Neuronal stem cell (in vitro differentiated cells): ENCODE results near the gene TMEM234.

Source experiments
- DNase-seq: peaks from one replicate; pipeline ENCODE4 v3.0.0-alpha.2; 2013; ENCODE audit warnings: low spot score
- H2AFZ ChIP-seq: one replicate; pipeline ENCODE4 v1.6.1; 2013; ENCODE audit warnings: mild to moderate bottlenecking, low read length, inconsistent platforms
- H2AK5ac ChIP-seq: 2 replicates; pipeline ENCODE4 v1.6.1; 2013; ENCODE audit warnings: low read depth, mild to moderate bottlenecking, inconsistent platforms, low read length, moderate library complexity, mixed read lengths
- H2BK120ac ChIP-seq: 2 replicates; pipeline ENCODE4 v1.6.1; 2013; ENCODE audit warnings: low read depth, mild to moderate bottlenecking, inconsistent platforms, low read length, moderate library complexity, mixed read lengths
- H2BK12ac ChIP-seq: one replicate; pipeline ENCODE4 v1.6.1; 2013; ENCODE audit warnings: low read length, inconsistent platforms
- H2BK15ac ChIP-seq: 2 replicates; pipeline ENCODE4 v1.6.1; 2013; ENCODE audit warnings: mild to moderate bottlenecking, low read length, inconsistent platforms, mixed read lengths
- H2BK5ac ChIP-seq: one replicate; pipeline ENCODE4 v1.6.1; 2013; ENCODE audit warnings: inconsistent platforms, mild to moderate bottlenecking, low read length, moderate library complexity
- H3K14ac ChIP-seq: one replicate; pipeline ENCODE4 v1.6.1; 2013; ENCODE audit warnings: low read length, inconsistent platforms
- H3K18ac ChIP-seq: 2 replicates; pipeline ENCODE4 v1.6.1; 2013; ENCODE audit warnings: low read length, inconsistent platforms
- H3K23ac ChIP-seq: 2 replicates; pipeline ENCODE4 v1.6.1; 2013; ENCODE audit warnings: low read depth, mild to moderate bottlenecking, mixed read lengths, low read length, inconsistent platforms; ENCODE audit not compliant: poor library complexity
- H3K27ac ChIP-seq: replicated peaks from 3 replicates; pipeline ENCODE4 v1.5.1; 2013; ENCODE audit warnings: low read length, inconsistent platforms
- H3K27me3 ChIP-seq, 3 experiments: 2 replicates each; pipeline ENCODE4 v1.6.1; 2013; ENCODE audit warnings: low read length in 3 of 3, mild to moderate bottlenecking in 2 of 3, inconsistent platforms in 1 of 3, low read depth in 1 of 3, mixed read lengths in 1 of 3, moderate library complexity in 1 of 3; ENCODE audit not compliant: control insufficient read depth in 3 of 3, insufficient read depth in 3 of 3
- H3K36me3 ChIP-seq, 2 donors: replicated peaks in 1 of 2; 2 replicates each; pipeline ENCODE4 v1.6.1; 2013; ENCODE audit warnings: low read length in 2 of 2; ENCODE audit not compliant: control insufficient read depth in 2 of 2, insufficient read depth in 2 of 2
- H3K4ac ChIP-seq: 2 replicates; pipeline ENCODE4 v1.6.1; 2013; ENCODE audit warnings: inconsistent platforms, mild to moderate bottlenecking, low read length, moderate library complexity
- H3K4me1 ChIP-seq, 2 donors: 1 replicate in 1 of 2; 2 replicates in 1 of 2; pipeline ENCODE4 v1.6.1; 2013; ENCODE audit warnings: low read length in 2 of 2, low read depth in 1 of 2; ENCODE audit not compliant: control insufficient read depth in 2 of 2, insufficient read depth in 1 of 2
- H3K4me2 ChIP-seq: one replicate; pipeline ENCODE4 v1.6.1; 2013; ENCODE audit warnings: mild to moderate bottlenecking, low read length, inconsistent platforms; ENCODE audit not compliant: insufficient read depth, poor library complexity, severe bottlenecking
- H3K4me3 ChIP-seq, 2 donors: 2 replicates each; pipeline ENCODE4 v1.5.1; 2013; ENCODE audit warnings: low read length in 2 of 2, mild to moderate bottlenecking in 2 of 2, inconsistent platforms in 1 of 2, moderate library complexity in 1 of 2
- H3K79me1 ChIP-seq: one replicate; pipeline ENCODE4 v1.6.1; 2013; ENCODE audit warnings: low read depth, mild to moderate bottlenecking, inconsistent platforms, low read length, moderate library complexity
- H3K9ac ChIP-seq: one replicate; pipeline ENCODE4 v1.6.1; 2013; ENCODE audit warnings: mild to moderate bottlenecking, low read depth, low read length, inconsistent platforms; ENCODE audit not compliant: poor library complexity
- H3K9me3 ChIP-seq, 2 donors: replicated peaks in 1 of 2; 2 replicates each; pipeline versions ENCODE3 to v1.6.1; 2013; ENCODE audit warnings: low read length in 2 of 2, mild to moderate bottlenecking in 2 of 2, inconsistent platforms in 1 of 2, low read depth in 1 of 2, mixed read lengths in 1 of 2, moderate library complexity in 1 of 2; ENCODE audit not compliant: control insufficient read depth in 2 of 2, insufficient read depth in 1 of 2
- H4K8ac ChIP-seq: one replicate; pipeline ENCODE4 v1.6.1; 2013; ENCODE audit warnings: low read depth, mild to moderate bottlenecking, inconsistent platforms, low read length, moderate library complexity
- H4K91ac ChIP-seq: one replicate; pipeline ENCODE4 v1.6.1; 2013; ENCODE audit warnings: low read length, low read depth, mild to moderate bottlenecking, inconsistent platforms; ENCODE audit not compliant: poor library complexity
- WGBS, 2 donors: extraction: QIAGEN DNeasy Blood & Tissue Kit; methylation state at CpG; one replicate each; pipeline ENCODE4 v1.1.7; 2013; ENCODE audit warnings: missing lambda C conversion rate in 2 of 2, mixed read lengths in 1 of 2; ENCODE audit not compliant: insufficient read length in 2 of 2, insufficient replicate concordance in 1 of 2; ENCODE audit errors: extremely low coverage in 2 of 2; 5-methylcytosine and 5-hydroxymethylcytosine counted together

Gene TMEM234

DNA sequence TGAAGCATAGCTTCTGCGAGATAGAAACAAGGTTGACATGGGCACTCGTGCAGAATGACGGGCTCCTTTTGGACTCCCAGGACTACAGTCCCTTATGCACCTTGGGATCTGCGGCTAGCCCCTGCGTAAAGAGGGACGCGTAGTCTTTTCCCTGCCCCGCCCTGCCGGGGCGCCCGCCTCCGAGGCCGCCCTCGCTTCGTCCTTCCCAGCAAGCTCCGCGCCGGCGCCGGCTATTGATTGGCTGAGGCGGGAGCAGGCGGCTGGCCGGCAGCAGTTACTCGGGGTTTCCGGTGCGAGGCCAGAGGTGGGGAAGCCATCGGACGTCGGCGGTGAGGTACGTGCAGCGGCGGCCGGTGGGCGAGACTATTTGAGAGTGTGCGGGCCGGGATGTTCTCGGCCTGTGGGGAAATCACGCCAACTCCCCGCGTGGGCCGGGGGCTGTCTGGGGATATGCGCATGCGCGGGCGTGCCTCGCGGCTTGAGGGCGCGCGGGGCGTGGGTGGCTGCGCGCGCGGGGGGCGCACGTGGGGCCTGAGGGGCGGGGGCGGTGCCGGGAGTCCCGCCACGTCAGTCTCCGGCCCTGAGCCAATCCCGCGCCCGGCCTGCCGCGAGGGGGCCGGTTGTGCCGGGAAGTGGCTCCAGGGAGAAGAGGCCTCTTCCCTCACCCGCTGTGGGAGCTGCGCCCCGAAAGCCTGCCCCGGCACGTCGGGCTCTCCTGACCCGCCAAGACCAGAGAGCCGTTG lies 42.5 kb downstream of the TMEM234 start, which contains the start of gene TXLNA:
Gene TXLNA, plus strand, starts transcription at position 233 of the 743 bp plus-strand sequence. CDS start 671 bp downstream, outside the sequence.
- H2BK12ac ChIP-seq, result no peak within 1 kb of the TSS
- peak; percentile 81 for DNase-seq
- no peaks in the 10 kb centered on the region for H3K9me3 ChIP-seq
- H3K4ac ChIP-seq, result no peak within 1 kb of the TSS
- peak within 1 kb of the TSS; percentile 93 for H3K27ac ChIP-seq
- H3K4me1 ChIP-seq, result peaks cover 11 to 15% of the 10 kb centered on the region in 2 donors
- H2AK5ac ChIP-seq, result peak within 1 kb of the TSS; percentile 87
- H2BK5ac ChIP-seq, result peak within 1 kb of the TSS; percentile 77
- H2BK15ac ChIP-seq, result peak within 1 kb of the TSS; percentile 84
- peaks cover 18 to 48% of the 10 kb centered on the region in 2 donors for H3K36me3 ChIP-seq
- H3K4me2 ChIP-seq, result peak within 1 kb of the TSS; percentile 100
- H3K79me1 ChIP-seq, result peaks cover 11% of the 10 kb centered on the region
- H3K4me3 ChIP-seq, result peak within 1 kb of the TSS; percentile 71 to 77
- H4K91ac ChIP-seq, result no peak within 1 kb of the TSS
- peak within 1 kb of the TSS; percentile 94 for H2AFZ ChIP-seq
- peak within 1 kb of the TSS; percentile 99 for H3K23ac ChIP-seq
- no peak within 1 kb of the TSS for H4K8ac ChIP-seq
- H2BK120ac ChIP-seq, result no peak within 1 kb of the TSS
- peak within 1 kb of the TSS; percentile 99 for H3K18ac ChIP-seq
- peak within 1 kb of the TSS; percentile 75 for H3K14ac ChIP-seq
- H3K27me3 ChIP-seq, result no peaks in the 10 kb centered on the region
- peak within 1 kb of the TSS; percentile 83 for H3K9ac ChIP-seq
- WGBS, 2 donors, result no CpG with 5 or more reads among the region's 79 CpGs

DNA sequence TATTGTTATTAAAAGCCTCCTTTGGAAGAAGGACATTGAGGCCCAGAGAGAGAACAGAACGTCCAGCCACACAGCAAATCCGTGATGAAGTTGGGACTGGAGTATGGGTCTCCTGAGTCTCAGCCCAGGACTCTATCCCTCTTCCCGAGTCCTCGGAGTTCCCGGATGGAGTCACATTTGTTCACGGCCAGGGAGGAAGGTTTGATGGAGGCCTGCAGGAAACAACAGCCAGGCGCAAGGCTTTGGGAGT lies 43.0 kb downstream of the TMEM234 start:
- Histone ChIP-seq H2AK5ac (no peak overlapping the region), H2BK12ac (no peak overlapping the region), H3K14ac (no peak overlapping the region), H3K23ac (peak overlapping the region; percentile 99), H3K27me3 (no peaks in the 10 kb centered on the region), H4K8ac (no peak overlapping the region), H2BK15ac (no peak overlapping the region), H2AFZ (peak overlapping the region; percentile 94), H3K79me1 (peaks cover 11% of the 10 kb centered on the region), H3K9ac (no peak overlapping the region), H3K36me3 (peaks cover 13 to 48% of the 10 kb centered on the region in 2 donors), H3K27ac (peak overlapping the region; percentile 74), H4K91ac (no peak overlapping the region), H3K9me3 (no peaks in the 10 kb centered on the region), H3K4me2 (peak overlapping the region; percentile 100), H2BK5ac (peak overlapping the region; percentile 77), H3K18ac (peak overlapping the region; percentile 62), H3K4me3 (peak overlapping the region in 1 of 2 donors; percentile 71), H3K4ac (no peak overlapping the region), H2BK120ac (no peak overlapping the region), H3K4me1 (peaks cover 11 to 15% of the 10 kb centered on the region in 2 donors)
- DNase-seq, result no peak
- WGBS, 2 donors, result no CpG with 5 or more reads among the region's 7 CpGs

DNA sequence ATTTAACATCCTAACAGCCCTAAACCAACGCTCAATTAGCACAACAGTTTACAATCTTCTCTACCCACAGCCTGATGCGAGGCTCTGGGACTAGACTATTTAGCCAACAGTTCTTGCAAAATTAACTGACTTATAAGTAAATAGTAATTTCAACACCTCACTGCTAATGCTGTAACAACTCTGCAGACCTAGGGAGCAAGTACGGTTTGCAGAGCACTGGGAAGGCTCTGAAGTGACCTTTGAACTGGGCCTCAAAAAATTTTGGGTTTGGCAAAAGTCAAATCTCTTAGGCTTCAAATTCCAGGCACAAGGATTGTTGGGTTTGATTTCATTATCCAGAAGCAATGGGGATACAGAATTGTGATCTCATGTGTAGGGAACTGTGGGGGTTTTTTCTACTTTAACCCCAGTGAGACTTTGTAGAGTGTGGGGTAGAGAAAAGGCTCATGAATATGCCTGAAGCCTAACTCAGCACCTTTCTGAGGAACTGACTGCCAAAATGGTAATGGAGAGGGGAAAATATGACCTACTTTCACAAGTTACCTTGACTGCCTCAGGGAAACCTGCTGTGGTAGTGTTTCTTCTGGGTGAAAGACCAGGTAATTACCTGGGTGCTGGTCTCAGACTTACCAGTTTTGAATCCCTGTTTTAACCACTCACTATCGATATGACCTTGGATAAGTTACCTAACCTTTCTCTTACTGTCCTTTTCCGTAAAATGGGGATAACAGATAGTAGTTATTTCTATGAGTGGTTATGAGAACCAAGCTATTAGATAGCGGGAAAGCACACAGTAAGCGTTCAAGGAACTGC lies 43.6 kb downstream of the TMEM234 start:
- Histone ChIP-seq H3K14ac (no peak overlapping the region), H2BK15ac (no peak overlapping the region), H3K4me3 (peak overlapping the region in 1 of 2 donors; percentile 71), H3K23ac (no peak overlapping the region), H3K4me1 (peaks cover 11 to 15% of the 10 kb centered on the region in 2 donors), H3K36me3 (peaks cover 10 to 48% of the 10 kb centered on the region in 2 donors), H3K27ac (peak overlapping the region; percentile 74), H2BK120ac (no peak overlapping the region), H4K8ac (no peak overlapping the region), H2BK5ac (no peak overlapping the region), H3K9ac (no peak overlapping the region), H3K79me1 (peaks cover 11% of the 10 kb centered on the region), H3K4ac (no peak overlapping the region), H2BK12ac (no peak overlapping the region), H3K4me2 (no peak overlapping the region), H3K27me3 (no peaks in the 10 kb centered on the region), H3K9me3 (no peaks in the 10 kb centered on the region), H4K91ac (no peak overlapping the region), H2AK5ac (no peak overlapping the region), H2AFZ (peak overlapping the region; percentile 94), H3K18ac (no peak overlapping the region)
- DNase-seq, result no peak
- WGBS, 2 donors, result no CpG with 5 or more reads among the region's 7 CpGs

DNA sequence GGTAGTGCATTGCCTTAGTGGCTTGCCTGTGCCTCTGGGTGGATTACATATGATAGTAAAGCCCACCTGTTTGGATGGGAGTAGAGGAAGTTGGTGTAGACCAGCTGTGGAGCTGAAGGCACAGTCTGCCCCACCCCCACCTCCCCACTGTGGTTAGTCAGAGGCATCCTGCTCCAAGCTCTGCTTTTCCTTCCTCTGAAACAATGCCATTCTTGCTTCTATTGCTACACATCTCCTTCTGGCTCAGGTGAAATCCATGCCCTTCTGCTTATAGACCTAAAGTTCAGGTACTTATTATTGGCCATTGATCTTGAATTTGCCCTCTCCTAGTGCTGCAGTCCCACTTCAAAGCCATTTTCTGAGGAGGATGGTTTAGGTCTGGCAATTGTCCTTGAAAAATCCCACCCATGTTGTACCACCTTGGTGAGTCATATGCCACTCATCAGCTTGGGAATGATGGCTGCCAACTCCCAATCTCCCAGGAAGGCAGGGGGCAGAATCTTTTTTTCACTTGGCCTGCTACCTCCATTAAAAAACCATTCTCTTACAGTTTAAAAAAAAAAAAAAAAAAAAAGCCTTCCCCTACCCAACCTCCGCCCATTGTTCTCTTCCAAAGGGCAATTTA lies 49.4 kb downstream of the TMEM234 start:
- H3K27ac ChIP-seq, result no peak overlapping the region
- H2BK5ac ChIP-seq, result no peak overlapping the region
- H3K79me1 ChIP-seq, result no peaks in the 10 kb centered on the region
- no peak overlapping the region for H3K18ac ChIP-seq
- WGBS, 2 donors, result no CpG with 5 or more reads among the region's 1 CpG
- DNase-seq, result no peak
- H3K27me3 ChIP-seq, result no peaks in the 10 kb centered on the region
- H3K4ac ChIP-seq, result no peak overlapping the region
- no peak overlapping the region for H2BK120ac ChIP-seq
- H4K8ac ChIP-seq, result no peak overlapping the region
- H3K36me3 ChIP-seq, result peaks cover 32 to 76% of the 10 kb centered on the region in 2 donors
- H3K9me3 ChIP-seq, result no peaks in the 10 kb centered on the region
- no peak overlapping the region for H3K4me3 ChIP-seq
- no peak overlapping the region for H2AK5ac ChIP-seq
- H3K4me1 ChIP-seq, result no peaks in the 10 kb centered on the region
- no peak overlapping the region for H3K14ac ChIP-seq
- H3K4me2 ChIP-seq, result no peak overlapping the region
- H3K23ac ChIP-seq, result no peak overlapping the region
- no peak overlapping the region for H2BK15ac ChIP-seq
- H2AFZ ChIP-seq, result no peak overlapping the region
- H2BK12ac ChIP-seq, result no peak overlapping the region
- H3K9ac ChIP-seq, result no peak overlapping the region
- H4K91ac ChIP-seq, result no peak overlapping the region
